Spinal cord (tissue), 10 donors: ENCODE data around the gene NACC1. TPM values are rescaled to one million over a fixed set of nuclear protein-coding genes. Genes with fewer than 3 reads are reported as not detected.

Experiments
- DNase-seq, 6 donors: peaks; one replicate each; pipeline versions ENCODE4 v3.0.0 to v3.0.0-alpha.2; 2013 to 2015; ENCODE audit warnings: low spot score in 6 of 6, low read depth in 4 of 6
- H3K27ac ChIP-seq: one replicate; pipeline ENCODE4 v1.5.1; 2013; ENCODE audit warnings: low read depth, low read length, control low read depth
- H3K27me3 ChIP-seq: one replicate; pipeline ENCODE4 v1.6.1; 2013; ENCODE audit warnings: low read length; ENCODE audit not compliant: control insufficient read depth, insufficient read depth
- H3K36me3 ChIP-seq: one replicate; pipeline ENCODE4 v1.6.1; 2013; ENCODE audit warnings: low read length; ENCODE audit not compliant: control insufficient read depth, insufficient read depth
- H3K4me1 ChIP-seq: one replicate; pipeline ENCODE4 v1.6.1; 2013; ENCODE audit warnings: low read length; ENCODE audit not compliant: control insufficient read depth, insufficient read depth
- H3K4me3 ChIP-seq: one replicate; pipeline ENCODE4 v1.5.1; 2013; ENCODE audit warnings: low read depth, low read length, control low read depth
- H3K9me3 ChIP-seq: one replicate; pipeline ENCODE4 v1.6.1; 2013; ENCODE audit warnings: low read length; ENCODE audit not compliant: control insufficient read depth, insufficient read depth
- WGBS: methylation state at CpG from one replicate; pipeline ENCODE4 v1.1.5; 2013; ENCODE audit warnings: missing lambda C conversion rate; ENCODE audit not compliant: insufficient coverage; 5-methylcytosine and 5-hydroxymethylcytosine counted together
- polyA plus RNA-seq, 2 donors: library from polyadenylated mRNA; unstranded; fragments of 120-200 nt; gene quantifications; one replicate each; pipeline ENCODE4 v1.2.1, GENCODE V29; 2013; ENCODE audit not compliant: insufficient read length in 2 of 2
- total RNA-seq, 2 donors: library from RNA; depleted of rRNA in 1 of 2; stranded (reverse); fragments of 120-200 nt in 1 of 2; fragments of >200 nt in 1 of 2; gene quantifications; one replicate each; pipeline versions ENCODE4 v1.2.3 to v1.2.4, GENCODE V29; 2013 to 2014
- donor health status: healthy.

NACC1 gene
- total and polyA plus RNA-seq, 4 donors, result 13.3 to 45.7 (median 34.0) TPM

GRCh38 chr19:13092606-13093235 lies 25.3 kb upstream of the NACC1 start:
- H3K27ac ChIP-seq, result peak overlapping the region; percentile 91
- WGBS, result 31% methylated on average over 12 of the region's 14 CpGs
- H3K27me3 ChIP-seq, result peaks cover 25% of the 10 kb centered on the region
- DNase-seq, result no peak
- no peak overlapping the region for H3K4me3 ChIP-seq
- no peaks in the 10 kb centered on the region for H3K9me3 ChIP-seq
- peaks cover 74% of the 10 kb centered on the region for H3K36me3 ChIP-seq
- H3K4me1 ChIP-seq, result peaks cover 90% of the 10 kb centered on the region

GRCh38 chr19:13093407-13094105 lies 24.5 kb upstream of the NACC1 start:
- peak in 5 of 6 donors; percentile 78 to 97 (median 83) for DNase-seq
- Histone ChIP-seq H3K4me1 (peaks cover 95% of the 10 kb centered on the region), H3K36me3 (peaks cover 69% of the 10 kb centered on the region), H3K9me3 (no peaks in the 10 kb centered on the region), H3K27me3 (peaks cover 31% of the 10 kb centered on the region), H3K4me3 (no peak overlapping the region), H3K27ac (peak overlapping the region; percentile 91)
- 41% methylated on average over 10 of the region's 12 CpGs for whole genome bisulfite sequencing

GRCh38 chr19:13094106-13094504 lies 24.0 kb upstream of the NACC1 start:
- Histone ChIP-seq H3K4me1 (peaks cover 95% of the 10 kb centered on the region), H3K36me3 (peaks cover 66% of the 10 kb centered on the region), H3K9me3 (no peaks in the 10 kb centered on the region), H3K27me3 (peaks cover 37% of the 10 kb centered on the region), H3K27ac (peak overlapping the region; percentile 91), H3K4me3 (no peak overlapping the region)
- DNase-seq, result peak in 3 of 6 donors; percentile 71 to 93 (median 71)
- 12% methylated on average over 5 of the region's 5 CpGs for WGBS

- peak in 1 of 6 donors; percentile 77 for DNase-seq
- 19% methylated on average over 11 of the region's 16 CpGs for WGBS
These were observed 23.2 kb upstream of the NACC1 start for GRCh38 chr19:13094771-13095392.

GRCh38 chr19:13095393-13095784 lies 22.7 kb upstream of the NACC1 start:
- no peak for DNase-seq
- Histone ChIP-seq H3K27me3 (peaks cover 46% of the 10 kb centered on the region), H3K9me3 (no peaks in the 10 kb centered on the region), H3K36me3 (peaks cover 65% of the 10 kb centered on the region), H3K4me1 (peaks cover 94% of the 10 kb centered on the region), H3K4me3 (no peak overlapping the region), H3K27ac (peak overlapping the region; percentile 91)
- WGBS, result 47% methylated on average over 18 of the region's 25 CpGs

More at GRCh38 chr19:13094771-13095392, 23.2 kb upstream of the NACC1 start:
- Histone ChIP-seq H3K4me1 (peaks cover 94% of the 10 kb centered on the region), H3K27me3 (peaks cover 42% of the 10 kb centered on the region), H3K4me3 (no peak overlapping the region), H3K9me3 (no peaks in the 10 kb centered on the region), H3K27ac (peak overlapping the region; percentile 91), H3K36me3 (peaks cover 65% of the 10 kb centered on the region)

- Histone ChIP-seq H3K36me3 (peaks cover 63% of the 10 kb centered on the region), H3K27me3 (peaks cover 43% of the 10 kb centered on the region), H3K9me3 (no peaks in the 10 kb centered on the region), H3K4me1 (peaks cover 93% of the 10 kb centered on the region), H3K4me3 (no peak overlapping the region), H3K27ac (peak overlapping the region; percentile 64)
- 34% methylated on average over 39 of the region's 44 CpGs for WGBS
- DNase-seq, result peak in 1 of 6 donors; percentile 65
These were observed 21.8 kb upstream of the NACC1 start for GRCh38 chr19:13095934-13096927.

- no peak overlapping the region for H3K4me3 ChIP-seq
- peaks cover 45% of the 10 kb centered on the region for H3K27me3 ChIP-seq
These were observed 21.0 kb upstream of the NACC1 start for GRCh38 chr19:13097033-13097462.

GRCh38 chr19:13097463-13098258 lies 20.4 kb upstream of the NACC1 start:
- peaks cover 49% of the 10 kb centered on the region for H3K27me3 ChIP-seq
- no peak overlapping the region for H3K4me3 ChIP-seq
- peak overlapping the region; percentile 35 for H3K27ac ChIP-seq
- DNase-seq, result peak in 1 of 6 donors; percentile 57
- H3K4me1 ChIP-seq, result peaks cover 87% of the 10 kb centered on the region
- no peaks in the 10 kb centered on the region for H3K9me3 ChIP-seq
- 8% methylated on average over 47 of the region's 69 CpGs for WGBS
- peaks cover 57% of the 10 kb centered on the region for H3K36me3 ChIP-seq

More at GRCh38 chr19:13097033-13097462, 21.0 kb upstream of the NACC1 start:
- H3K27ac ChIP-seq, result no peak overlapping the region
- WGBS, result 90% methylated on average over 2 of the region's 20 CpGs
- no peaks in the 10 kb centered on the region for H3K9me3 ChIP-seq
- H3K4me1 ChIP-seq, result peaks cover 88% of the 10 kb centered on the region
- peaks cover 57% of the 10 kb centered on the region for H3K36me3 ChIP-seq
- DNase-seq, result no peak
